ENCODE results near the gene CARD16. TPM values are rescaled to one million over a fixed set of nuclear protein-coding genes. Genes with fewer than 3 reads are reported as not detected.

Gene CARD16
- total RNA-seq, 2 experiments from 2014 or later: 9.5 to 10.9 TPM

DNA sequence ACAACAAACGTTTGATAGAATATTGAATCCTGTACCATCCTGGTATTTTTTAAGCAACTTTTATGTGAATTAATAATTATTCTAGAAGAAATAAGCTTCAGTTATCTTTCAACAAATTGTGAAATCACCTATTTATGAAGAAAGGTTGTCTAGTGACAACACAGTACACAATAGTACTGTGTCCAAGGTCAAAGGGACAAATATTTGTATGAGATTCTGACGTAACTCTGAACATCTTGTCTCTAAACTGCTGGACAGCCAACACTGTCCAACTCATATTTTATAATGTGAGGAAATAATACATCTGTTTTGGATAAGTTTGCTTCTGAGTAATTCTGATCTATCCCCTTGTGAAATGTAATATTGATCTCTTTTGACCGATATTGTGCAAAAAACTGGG, 41.1 kb downstream of the CARD16 start:
- CTCF ChIA-PET: interaction anchor here (1.2 kb wide), 1 partner anchor 57 kb away, joined by 4 read pairs; no protein-coding TSS in a partner anchor
- H3K27ac Mint-ChIP-seq: no peak overlapping the region
- intact Hi-C loops (cut with micrococcal nuclease): loop anchor here (5.0 to 10.0 kb wide), 3 partner anchors 182 to 861 kb away; no protein-coding TSS in a partner anchor
- H3K9me3 Mint-ChIP-seq: no peaks in the 10 kb centered on the region
- no peaks in the 10 kb centered on the region for H3K27me3 Mint-ChIP-seq (ENCODE audit: low read depth)
- peaks cover 4% of the 10 kb centered on the region for H3K4me1 Mint-ChIP-seq (ENCODE audit: low read depth)
- no peak for DNase-seq
- H3K36me3 Mint-ChIP-seq (ENCODE audit: low read depth): no peaks in the 10 kb centered on the region
- H3K4me3 Mint-ChIP-seq: no peak overlapping the region

DNA sequence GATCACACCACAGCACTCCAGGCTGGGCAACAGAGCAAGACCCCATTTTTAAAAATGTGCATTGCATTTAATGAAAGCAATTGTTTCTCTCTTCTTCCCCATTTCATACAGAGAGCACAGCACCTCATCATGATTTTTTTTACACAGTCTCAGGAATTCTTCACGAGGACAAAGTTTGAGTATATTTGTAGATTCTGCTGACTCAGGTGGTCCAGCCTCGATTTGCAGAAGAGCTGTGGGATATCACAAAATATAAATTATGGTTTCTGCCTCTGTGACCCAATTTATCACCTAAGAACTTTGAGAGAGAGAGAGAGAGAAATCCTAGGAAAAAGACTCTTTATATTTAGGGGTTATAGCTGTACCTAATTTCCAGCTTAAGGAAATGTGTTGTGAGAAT, 42.0 kb downstream of the CARD16 start:
- no peaks in the 10 kb centered on the region for H3K36me3 Mint-ChIP-seq (ENCODE audit: low read depth)

DNA sequence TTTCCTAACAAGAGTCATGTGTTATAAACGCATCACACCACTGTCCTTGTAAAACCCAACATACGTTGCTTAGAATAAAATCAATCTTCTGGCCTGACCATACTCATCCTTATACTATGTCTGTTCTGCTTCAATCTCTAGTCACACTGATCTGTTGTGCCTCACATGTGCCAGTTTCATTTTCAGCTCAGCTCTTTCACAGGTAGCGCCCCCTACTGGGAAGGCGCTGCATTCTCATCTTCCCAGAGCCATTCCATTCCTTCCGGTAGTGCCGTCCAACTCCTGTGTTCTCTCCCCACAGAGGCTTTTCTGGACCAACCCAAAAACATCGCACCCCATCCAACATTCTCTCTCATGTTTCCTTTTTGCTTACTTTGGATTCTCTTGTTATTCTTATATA, 44.3 kb downstream of the CARD16 start:
- no peak overlapping the region for H3K27ac Mint-ChIP-seq
- peaks cover 4% of the 10 kb centered on the region for H3K4me1 Mint-ChIP-seq (ENCODE audit: low read depth)
- no peak overlapping the region for H3K4me3 Mint-ChIP-seq
- H3K36me3 Mint-ChIP-seq (ENCODE audit: low read depth): no peaks in the 10 kb centered on the region
- no peaks in the 10 kb centered on the region for H3K9me3 Mint-ChIP-seq
- no peaks in the 10 kb centered on the region for H3K27me3 Mint-ChIP-seq (ENCODE audit: low read depth)
- CTCF ChIA-PET: interaction anchor here (0.6 to 2.0 kb wide), 5 partner anchors 11 to 165 kb away, joined by 3 to 8 read pairs (median 3); no protein-coding TSS in a partner anchor
- DNase-seq: peak; percentile 72
- intact Hi-C loops (cut with micrococcal nuclease): loop anchor here (1.0 to 10.0 kb wide), 6 partner anchors 53 to 864 kb away; no protein-coding TSS in a partner anchor

More for the DNA sequence above, 42.0 kb downstream of the CARD16 start:
- intact Hi-C loops (cut with micrococcal nuclease): loop anchor here (5.0 to 10.0 kb wide), 3 partner anchors 181 to 862 kb away; no protein-coding TSS in a partner anchor
- CTCF ChIA-PET: interaction anchor here (1.2 kb wide), 1 partner anchor 56 kb away, joined by 4 read pairs; no protein-coding TSS in a partner anchor
- Mint-ChIP-seq H3K4me1 (ENCODE audit: low read depth) (peaks cover 4% of the 10 kb centered on the region), H3K27me3 (ENCODE audit: low read depth) (no peaks in the 10 kb centered on the region), H3K9me3 (no peaks in the 10 kb centered on the region), H3K27ac (no peak overlapping the region), H3K4me3 (no peak overlapping the region)
- no peak for DNase-seq

DNA sequence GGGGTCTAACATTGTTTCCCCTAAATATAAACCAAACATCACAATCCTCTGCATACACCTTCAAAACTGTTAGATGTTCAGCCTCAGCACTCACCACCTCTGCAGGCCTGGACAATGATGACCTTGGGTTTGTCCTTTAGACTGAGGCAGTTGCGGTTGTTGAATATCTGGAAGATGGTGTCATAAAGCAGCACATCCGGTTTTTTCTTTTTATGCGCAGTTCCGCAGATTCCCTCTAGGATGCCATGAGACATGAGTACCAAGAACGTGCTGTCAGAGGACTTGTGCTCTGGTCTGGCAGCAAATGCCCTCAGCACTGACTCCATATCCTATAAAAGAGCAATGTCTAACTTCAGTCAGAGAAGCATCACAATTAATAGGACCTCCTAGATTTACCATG, 45.0 kb downstream of the CARD16 start:
- H3K27me3 Mint-ChIP-seq (ENCODE audit: low read depth): no peaks in the 10 kb centered on the region
- H3K4me3 Mint-ChIP-seq: no peak overlapping the region
- no peak overlapping the region for H3K27ac Mint-ChIP-seq
- peaks cover 4% of the 10 kb centered on the region for H3K4me1 Mint-ChIP-seq (ENCODE audit: low read depth)
- no peaks in the 10 kb centered on the region for H3K9me3 Mint-ChIP-seq
- peak; percentile 19 for DNase-seq
- intact Hi-C loops (cut with micrococcal nuclease): loop anchor here (1.0 to 10.0 kb wide), 5 partner anchors 53 to 865 kb away; no protein-coding TSS in a partner anchor
- H3K36me3 Mint-ChIP-seq (ENCODE audit: low read depth): no peaks in the 10 kb centered on the region
- CTCF ChIA-PET: interaction anchor here (0.6 to 1.1 kb wide), 3 partner anchors 10 to 164 kb away, joined by 3 read pairs; no protein-coding TSS in a partner anchor

DNA sequence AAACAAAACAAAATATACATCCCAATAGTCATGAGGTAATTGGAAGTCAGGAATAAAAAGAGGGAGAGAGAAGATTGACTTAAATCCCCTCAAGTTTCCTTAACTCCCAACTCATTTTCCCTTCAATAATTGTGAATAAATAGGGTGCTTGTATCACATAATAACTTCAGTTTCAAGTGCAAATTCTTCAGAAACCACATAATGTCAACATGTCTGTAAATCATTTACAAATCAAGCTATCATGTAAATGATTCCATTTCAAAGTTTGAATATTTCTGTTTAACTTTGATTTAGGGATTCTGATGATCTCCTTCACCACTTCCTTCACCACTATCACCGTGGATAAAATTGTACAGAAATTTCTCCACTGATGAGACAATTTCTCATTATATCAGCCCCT, 45.4 kb downstream of the CARD16 start:
- no peak overlapping the region for H3K4me3 Mint-ChIP-seq
- CTCF ChIA-PET: no interaction called here
- no peak overlapping the region for H3K27ac Mint-ChIP-seq
- H3K27me3 Mint-ChIP-seq (ENCODE audit: low read depth): no peaks in the 10 kb centered on the region
- DNase-seq: no peak
- intact Hi-C loops (cut with micrococcal nuclease): loop anchor here (1.0 to 10.0 kb wide), 5 partner anchors 52 to 865 kb away; no protein-coding TSS in a partner anchor
- H3K9me3 Mint-ChIP-seq: no peaks in the 10 kb centered on the region
- H3K36me3 Mint-ChIP-seq (ENCODE audit: low read depth): no peaks in the 10 kb centered on the region
- peaks cover 4% of the 10 kb centered on the region for H3K4me1 Mint-ChIP-seq (ENCODE audit: low read depth)

DNA sequence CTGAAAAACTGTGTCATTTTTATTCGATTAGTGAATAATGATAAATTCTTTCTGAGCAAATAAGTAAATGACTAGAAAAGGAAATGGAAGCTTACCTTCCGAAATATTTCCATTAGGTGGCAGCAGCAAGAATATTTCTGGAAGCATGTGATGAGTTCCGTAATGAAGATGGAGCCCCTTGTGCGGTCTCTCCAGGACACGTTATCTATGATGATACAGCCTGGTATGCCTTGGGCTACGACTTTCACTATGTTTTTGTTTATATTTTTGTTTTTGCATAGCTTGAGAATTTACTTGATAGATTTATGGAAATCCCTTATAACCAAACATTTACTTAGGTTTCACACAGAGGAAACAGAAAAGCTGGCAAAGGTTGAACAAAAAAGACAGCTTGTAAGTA, 47.8 kb downstream of the CARD16 start:
- no peaks in the 10 kb centered on the region for H3K36me3 Mint-ChIP-seq (ENCODE audit: low read depth)
- H3K27me3 Mint-ChIP-seq (ENCODE audit: low read depth): no peaks in the 10 kb centered on the region
- DNase-seq: no peak
- CTCF ChIA-PET: interaction anchor here (0.6 kb wide), 1 partner anchor 853 kb away, joined by 3 read pairs; no protein-coding TSS in a partner anchor
- H3K27ac Mint-ChIP-seq: no peak overlapping the region
- peaks cover 4% of the 10 kb centered on the region for H3K4me1 Mint-ChIP-seq (ENCODE audit: low read depth)
- intact Hi-C loops (cut with micrococcal nuclease): no loop called here
- H3K4me3 Mint-ChIP-seq: no peak overlapping the region
- no peaks in the 10 kb centered on the region for H3K9me3 Mint-ChIP-seq

DNA sequence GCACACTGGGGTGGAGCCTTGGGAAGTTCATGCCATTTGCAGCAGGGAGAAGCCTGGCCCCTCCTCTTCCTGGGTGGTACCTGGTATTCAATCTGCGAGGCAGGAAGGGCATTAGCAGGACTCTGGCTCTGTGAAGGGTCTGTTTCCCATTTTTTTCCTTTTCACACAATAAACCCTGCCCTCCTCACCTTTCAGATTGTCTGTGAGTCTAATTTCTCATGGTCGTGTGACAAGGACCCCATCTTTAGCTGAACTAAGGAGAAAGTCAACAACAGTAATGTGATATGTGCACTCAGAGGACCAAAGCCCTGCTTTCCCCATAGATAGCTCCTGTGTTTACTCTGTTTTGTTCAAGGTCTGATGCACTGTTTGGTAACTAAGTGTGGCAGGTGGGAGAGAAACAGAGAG, 50.1 kb downstream of the CARD16 start:
- no peak overlapping the region for H3K4me3 Mint-ChIP-seq
- CTCF ChIA-PET: no interaction called here
- H3K4me1 Mint-ChIP-seq (ENCODE audit: low read depth): no peaks in the 10 kb centered on the region
- intact Hi-C loops (cut with micrococcal nuclease): no loop called here
- H3K36me3 Mint-ChIP-seq (ENCODE audit: low read depth): no peaks in the 10 kb centered on the region
- H3K9me3 Mint-ChIP-seq: no peaks in the 10 kb centered on the region
- no peak overlapping the region for H3K27ac Mint-ChIP-seq
- DNase-seq: no peak
- no peaks in the 10 kb centered on the region for H3K27me3 Mint-ChIP-seq (ENCODE audit: low read depth)

DNA sequence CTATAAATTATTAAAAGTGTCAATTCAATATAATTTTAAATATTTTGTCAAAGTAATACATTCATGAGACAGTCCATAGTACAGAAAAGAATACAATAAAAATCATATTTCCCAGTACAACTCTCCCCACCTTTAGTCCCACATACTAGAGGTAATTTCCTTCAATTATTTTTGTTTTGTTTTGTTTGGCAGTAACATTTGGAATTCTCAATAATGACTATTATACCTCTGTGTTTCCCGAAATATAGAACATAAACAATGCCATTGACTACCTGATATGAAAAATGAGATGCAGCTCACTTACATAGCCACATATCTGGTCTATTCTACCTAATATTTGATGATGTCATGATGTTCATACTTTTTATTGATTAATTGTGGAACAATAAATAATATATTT, 52.4 kb downstream of the CARD16 start:
- intact Hi-C loops (cut with micrococcal nuclease): no loop called here
- Mint-ChIP-seq H3K27ac (no peak overlapping the region), H3K9me3 (peaks cover 6% of the 10 kb centered on the region), H3K27me3 (ENCODE audit: low read depth) (no peaks in the 10 kb centered on the region), H3K36me3 (ENCODE audit: low read depth) (no peaks in the 10 kb centered on the region), H3K4me3 (no peak overlapping the region), H3K4me1 (ENCODE audit: low read depth) (no peaks in the 10 kb centered on the region)
- DNase-seq: no peak
- CTCF ChIA-PET: interaction anchor here (0.9 kb wide), 1 partner anchor 9 kb away, joined by 3 read pairs; no protein-coding TSS in a partner anchor

DNA sequence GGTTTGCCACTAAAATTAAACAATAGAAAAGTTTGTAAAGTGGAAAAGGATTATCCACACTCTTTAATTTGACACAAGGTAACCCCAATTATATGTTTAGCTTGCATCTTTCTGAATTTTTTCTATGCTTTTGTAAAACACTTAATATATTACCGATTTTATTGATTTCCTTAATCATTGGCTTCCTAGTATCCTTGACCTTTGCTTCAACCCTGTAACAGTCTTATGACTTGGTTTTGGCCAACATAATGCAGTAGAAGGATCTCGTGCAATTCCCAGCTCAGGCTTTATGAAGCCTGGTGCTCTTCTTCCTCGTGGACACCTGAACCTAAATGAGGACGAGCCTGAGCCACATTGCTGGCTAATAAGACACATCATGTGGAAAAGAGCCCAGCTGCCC, 53.1 kb downstream of the CARD16 start:
- CTCF ChIA-PET: no interaction called here
- H3K27me3 Mint-ChIP-seq (ENCODE audit: low read depth): no peaks in the 10 kb centered on the region
- H3K27ac Mint-ChIP-seq: no peak overlapping the region
- no peaks in the 10 kb centered on the region for H3K4me1 Mint-ChIP-seq (ENCODE audit: low read depth)
- no peak for DNase-seq
- H3K36me3 Mint-ChIP-seq (ENCODE audit: low read depth): no peaks in the 10 kb centered on the region
- peaks cover 6% of the 10 kb centered on the region for H3K9me3 Mint-ChIP-seq
- no peak overlapping the region for H3K4me3 Mint-ChIP-seq
- intact Hi-C loops (cut with micrococcal nuclease): no loop called here

Other genes with a start within 250 kb of the CARD16 start
- gene CASP12, start 146.9 kb downstream of the CARD16 start, total RNA-seq: not detected
- gene CASP4, start 76.8 kb downstream of the CARD16 start, total RNA-seq: 10 to 100 TPM; 47.9 to 48.7 TPM
- not detected for gene CASP5, start 22.2 kb downstream of the CARD16 start, total RNA-seq
- gene CASP1, start 10.2 kb downstream of the CARD16 start, total RNA-seq: 10 to 100 TPM; 23.8 to 24.5 TPM
- not detected for gene CARD18, start 94.4 kb upstream of the CARD16 start, total RNA-seq

Measured in activated naive CD4-positive, alpha-beta T cell treated with anti-CD3 and anti-CD28 coated beads for 36 hours (primary cell).